Measurements from ENCODE around the gene DIPK1B. TPM values are rescaled to one million over a fixed set of nuclear protein-coding genes. Genes with fewer than 3 reads are reported as not detected.

Gene DIPK1B
- polyA plus RNA-seq, 1 donor from 2014 or later, result 65.1 TPM

- peaks cover 10% of the 10 kb centered on the region for H4K20me1 ChIP-seq (ENCODE audit: insufficient read depth)
- no peak overlapping the region for H3K4me2 ChIP-seq (ENCODE audit: low read length)
- peaks cover 21% of the 10 kb centered on the region for H3K79me2 ChIP-seq (replicated peaks; ENCODE audit: insufficient read depth, low read length)
- H3K9ac ChIP-seq (ENCODE audit: low read length), result no peak overlapping the region
- no peaks in the 10 kb centered on the region for H3K36me3 ChIP-seq (ENCODE audit: insufficient read depth, low read length)
- no peaks in the 10 kb centered on the region for H3F3A ChIP-seq (ENCODE audit: insufficient read depth, low read length, poor library complexity, severe bottlenecking)
- no peak overlapping the region for H3K27ac ChIP-seq (ENCODE audit: low read length)
- TF ChIP-seq EZH2 (IDR thresholded peaks at IDR 0.05; ENCODE audit: borderline replicate concordance, insufficient read depth, low read length, poor library complexity, severe bottlenecking), result no peak
- no peak for TF ChIP-seq TAF1 (IDR thresholded peaks at IDR 0.05; ENCODE audit: low read depth)
- no peak for TF ChIP-seq CTCF (IDR thresholded peaks at IDR 0.05; ENCODE audit: poor library complexity, severe bottlenecking)
- TF ChIP-seq REST (IDR thresholded peaks at IDR 0.05; ENCODE audit: borderline replicate concordance), result no peak
- no peak overlapping the region for H3K4me3 ChIP-seq (ENCODE audit: low read length)
- H3K9me2 ChIP-seq (ENCODE audit: insufficient read depth, low read length), result no peaks in the 10 kb centered on the region
- H2AFZ ChIP-seq (ENCODE audit: low read depth, low read length), result no peak overlapping the region
- H3K27me3 ChIP-seq (ENCODE audit: insufficient read depth, low read depth, low read length), result peaks cover 7% of the 10 kb centered on the region
- no peaks in the 10 kb centered on the region for H3K9me3 ChIP-seq (ENCODE audit: low read length)
Observed at GRCh38 chr9:136723989-136724388, 11.6 kb downstream of the DIPK1B start.

DNA sequence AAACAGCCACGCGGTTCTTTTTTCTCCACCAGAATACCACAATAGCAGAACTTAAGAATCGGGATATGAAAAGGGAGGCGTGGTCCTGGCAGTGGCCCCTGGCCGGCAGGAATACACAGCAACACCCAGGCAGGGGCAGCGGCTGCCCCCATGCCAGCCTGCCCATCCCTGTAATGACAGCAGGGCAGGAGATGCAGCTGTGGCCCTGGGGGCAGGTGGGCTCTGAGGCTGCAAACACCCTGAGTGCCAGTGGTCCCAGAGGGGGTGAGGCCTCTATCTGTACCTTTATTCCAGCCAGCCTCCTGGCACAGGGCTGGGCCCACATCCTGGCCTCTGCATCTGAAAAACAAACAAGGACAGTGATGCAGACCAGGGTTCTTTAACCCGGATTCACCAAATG lies 12.4 kb downstream of the DIPK1B start:
- H4K20me1 ChIP-seq (ENCODE audit: insufficient read depth), result peaks cover 10% of the 10 kb centered on the region
- H3K79me2 ChIP-seq (replicated peaks; ENCODE audit: insufficient read depth, low read length), result peaks cover 21% of the 10 kb centered on the region

More for the DNA sequence above, 12.4 kb downstream of the DIPK1B start:
- no peaks in the 10 kb centered on the region for H3K9me3 ChIP-seq (ENCODE audit: low read length)
- no peak overlapping the region for H3K4me2 ChIP-seq (ENCODE audit: low read length)
- no peak for TF ChIP-seq MXI1 (conservative IDR thresholded peaks at IDR 0.05; ENCODE audit: poor library complexity, severe bottlenecking)
- no peak for TF ChIP-seq SMC3 (conservative IDR thresholded peaks at IDR 0.05; ENCODE audit: poor library complexity)
- TF ChIP-seq TAF1 (IDR thresholded peaks at IDR 0.05; ENCODE audit: low read depth), result no peak
- no peak for TF ChIP-seq POLR2AphosphoS5 (IDR thresholded peaks at IDR 0.05)
- TF ChIP-seq EZH2 (IDR thresholded peaks at IDR 0.05; ENCODE audit: borderline replicate concordance, insufficient read depth, low read length, poor library complexity, severe bottlenecking), result no peak
- no peak for TF ChIP-seq CTCF (IDR thresholded peaks at IDR 0.05; ENCODE audit: poor library complexity, severe bottlenecking)
- TF ChIP-seq EP300 (conservative IDR thresholded peaks at IDR 0.05; ENCODE audit: poor library complexity, severe bottlenecking), result no peak
- peaks cover 8% of the 10 kb centered on the region for H3K27me3 ChIP-seq (ENCODE audit: insufficient read depth, low read depth, low read length)
- H3K9me2 ChIP-seq (ENCODE audit: insufficient read depth, low read length), result no peaks in the 10 kb centered on the region
- H3K27ac ChIP-seq (ENCODE audit: low read length), result no peak overlapping the region
- H3K4me3 ChIP-seq (ENCODE audit: low read length), result no peak overlapping the region
- no peak overlapping the region for H2AFZ ChIP-seq (ENCODE audit: low read depth, low read length)
- H3F3A ChIP-seq (ENCODE audit: insufficient read depth, low read length, poor library complexity, severe bottlenecking), result no peaks in the 10 kb centered on the region
- H3K9ac ChIP-seq (ENCODE audit: low read length), result no peak overlapping the region
- no peaks in the 10 kb centered on the region for H3K36me3 ChIP-seq (ENCODE audit: insufficient read depth, low read length)

Measured in neural cell (in vitro differentiated cells).